Hepatocyte (in vitro differentiated cells): ENCODE data around the gene BCAS3.

Experiments
- CTCF ChIP-seq: fragments of 200-600 bp; sonication (generic); IDR thresholded peaks from 2 replicates; pipeline ENCODE4 v1.5.1; 2016; ENCODE audit warnings: antibody characterized with exemption, mild to moderate bottlenecking; ENCODE audit not compliant: poor library complexity
- EZH2 ChIP-seq: fragments of 200-600 bp; sonication (generic); IDR thresholded peaks from 2 replicates; pipeline ENCODE4 v1.6.1; 2016; ENCODE audit warnings: antibody characterized with exemption, mild to moderate bottlenecking, borderline replicate concordance

DNA sequence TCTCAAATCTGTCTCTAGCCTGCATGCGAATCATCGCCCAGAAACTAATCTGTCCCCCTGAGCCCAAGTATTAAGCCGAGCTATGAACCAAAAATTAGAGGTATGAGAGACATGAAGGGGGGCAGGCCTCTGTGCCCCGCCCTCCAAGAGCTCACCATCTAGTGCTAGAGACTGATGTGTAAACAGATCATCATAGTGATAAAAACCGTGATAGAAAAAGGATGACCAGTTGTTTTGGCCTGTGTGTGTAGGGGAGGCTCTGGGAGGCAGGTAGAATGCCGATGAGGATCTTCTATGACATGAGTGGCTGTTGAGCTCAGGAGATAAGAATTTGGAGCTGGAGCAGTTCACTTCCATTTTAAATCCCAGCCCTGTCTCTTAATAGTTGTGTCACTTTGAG, 632.9 kb downstream of the BCAS3 start:
- TF ChIP-seq EZH2: no peak
- TF ChIP-seq CTCF: no peak
